ENCODE results near the gene ZNF217. TPM values are rescaled to one million over a fixed set of nuclear protein-coding genes. Genes with fewer than 3 reads are reported as not detected.
"Not testable (repeated sequence)": the region's sequence is repeated elsewhere in the genome, so short reads cannot be mapped to it uniquely, and the experiment has no call there.

Gene ZNF217
- total and polyA plus RNA-seq, 2 donors: 21.4 to 30.2 TPM

DNA sequence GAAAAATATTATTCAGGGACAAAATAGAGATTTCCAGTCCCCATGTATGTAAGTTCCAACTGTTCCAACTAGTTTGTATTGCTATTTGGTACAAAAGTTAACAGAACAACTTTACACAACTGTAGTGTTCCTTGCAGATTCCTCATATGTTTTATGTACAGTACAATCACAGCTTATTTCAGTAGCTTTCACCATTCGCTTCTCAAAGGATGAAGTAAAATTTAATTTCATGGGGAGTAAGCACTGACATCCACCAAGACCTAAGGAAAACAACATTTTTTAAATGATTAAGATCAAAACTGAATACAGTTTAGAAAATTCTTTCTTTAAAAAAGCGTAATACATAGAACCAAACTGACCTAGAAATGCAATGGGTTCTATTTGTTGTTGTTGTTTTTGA is 24.6 kb downstream of the ZNF217 start:
- WGBS: 97% methylated on average over 2 of the region's 2 CpGs
- Histone ChIP-seq H3K36me3 (ENCODE audit: insufficient read depth) (peaks cover 4% of the 10 kb centered on the region), H3K4me3 (ENCODE audit: low read depth, low read length) (no peak overlapping the region)

DNA sequence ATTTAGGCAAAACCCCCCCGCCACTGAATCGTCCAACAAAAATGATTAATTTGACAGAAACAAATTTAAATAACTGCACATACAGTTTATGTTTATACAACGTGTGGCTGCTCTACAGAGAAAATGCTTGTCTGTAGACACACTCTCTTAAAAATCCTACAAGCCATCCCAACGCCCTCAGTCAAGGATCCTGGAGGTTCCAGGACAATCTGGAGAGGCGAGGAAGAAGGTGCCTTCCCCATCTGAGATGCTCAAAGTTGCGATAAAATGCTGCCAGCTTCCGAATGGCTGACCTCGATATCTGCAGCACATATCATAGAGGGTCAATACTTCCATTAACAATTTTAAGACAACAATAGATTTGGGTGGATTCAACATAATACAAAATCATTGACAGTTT is 25.3 kb downstream of the ZNF217 start:
- no peak for DNase-seq (ENCODE audit: extremely low spot score)
- Histone ChIP-seq H3K27ac (ENCODE audit: low read depth) (no peak overlapping the region), H3K4me3 (ENCODE audit: low read depth, low read length) (no peak overlapping the region), H3K36me3 (ENCODE audit: insufficient read depth) (peaks cover 4% of the 10 kb centered on the region), H3K4me1 (ENCODE audit: insufficient read depth) (no peaks in the 10 kb centered on the region)
- WGBS: 87% methylated on average over 8 of the region's 8 CpGs

More for the DNA sequence above, 24.6 kb downstream of the ZNF217 start:
- Histone ChIP-seq H3K27ac (ENCODE audit: low read depth) (no peak overlapping the region), H3K4me1 (ENCODE audit: insufficient read depth) (no peaks in the 10 kb centered on the region)
- DNase-seq (ENCODE audit: extremely low spot score): no peak

DNA sequence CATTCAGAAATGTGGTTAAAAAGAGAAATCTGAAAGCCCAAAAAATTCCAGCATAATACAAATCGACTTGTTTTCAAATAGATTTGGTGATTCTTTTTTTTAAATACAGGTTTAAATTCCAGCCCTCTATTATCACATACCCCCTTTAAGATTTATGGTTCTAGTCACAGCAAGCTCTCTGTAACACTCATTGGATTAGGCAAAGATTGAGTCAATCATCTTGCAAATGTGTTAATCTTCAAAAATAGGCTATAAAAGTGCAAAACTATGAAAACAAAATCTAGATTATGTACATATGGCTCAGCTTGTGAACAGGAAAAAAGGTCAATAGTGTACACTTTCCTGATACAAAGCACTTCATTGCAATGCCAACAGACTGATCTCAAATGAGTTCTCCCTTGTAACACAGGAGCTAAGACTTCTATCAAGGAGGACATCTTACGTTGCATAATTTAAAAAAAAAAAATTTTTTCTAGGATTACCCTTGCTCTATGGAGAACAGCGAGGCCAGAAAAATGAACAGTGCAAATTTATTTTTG is 26.2 kb downstream of the ZNF217 start:
- H3K4me1 ChIP-seq (ENCODE audit: insufficient read depth): no peaks in the 10 kb centered on the region
- H3K36me3 ChIP-seq (ENCODE audit: insufficient read depth): peaks cover 4% of the 10 kb centered on the region
- H3K4me3 ChIP-seq (ENCODE audit: low read depth, low read length): no peak overlapping the region
- no peak for DNase-seq (ENCODE audit: extremely low spot score)
- H3K27ac ChIP-seq (ENCODE audit: low read depth): no peak overlapping the region
- 64% methylated on average over 3 of the region's 3 CpGs for WGBS

DNA sequence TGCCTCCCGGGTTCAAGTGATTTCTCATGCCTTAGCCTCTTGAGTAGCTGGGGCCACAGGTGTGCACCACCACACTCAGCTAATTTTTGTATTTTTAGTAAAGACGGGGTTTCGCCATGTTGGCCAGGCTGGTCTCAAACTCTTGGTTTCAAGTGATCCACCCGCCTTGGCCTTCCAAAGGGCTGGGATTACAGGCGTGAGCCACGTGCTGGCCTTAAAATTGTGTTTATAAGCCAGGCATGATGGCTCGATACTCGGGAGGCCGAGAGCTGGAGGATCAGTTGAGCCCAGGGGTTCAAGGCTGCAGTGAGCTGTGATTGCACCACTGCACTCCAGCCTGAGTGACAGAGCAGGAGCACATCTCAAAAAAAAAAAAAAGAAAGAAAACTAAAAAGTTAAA is 27.0 kb downstream of the ZNF217 start:
- H3K36me3 ChIP-seq (ENCODE audit: insufficient read depth); H3K27ac ChIP-seq (ENCODE audit: low read depth); DNase-seq (ENCODE audit: extremely low spot score); H3K4me3 ChIP-seq (ENCODE audit: low read depth, low read length); H3K4me1 ChIP-seq (ENCODE audit: insufficient read depth): not testable (repeated sequence)
- WGBS: 91% methylated on average over 9 of the region's 9 CpGs

DNA sequence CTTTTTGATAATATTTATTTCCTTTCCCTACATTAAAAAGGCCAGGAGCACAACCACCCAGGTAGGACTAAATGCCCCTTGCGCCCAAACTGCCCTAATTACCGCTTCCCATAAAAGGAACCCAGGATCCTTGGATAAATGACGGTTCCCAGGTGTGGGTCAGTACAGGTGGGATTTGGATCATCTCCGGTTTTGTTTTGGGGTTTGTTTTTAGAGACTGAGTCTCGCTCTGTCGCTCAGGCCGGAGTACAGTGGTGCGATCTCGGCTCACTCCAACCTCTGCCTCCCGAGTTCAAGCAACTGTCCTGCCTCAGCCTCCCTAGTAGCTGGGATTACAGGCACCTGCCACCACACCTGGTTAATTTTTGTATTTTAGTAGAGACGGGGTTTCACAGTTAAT is 28.4 kb downstream of the ZNF217 start:
- Histone ChIP-seq H3K4me1 (ENCODE audit: insufficient read depth) (no peaks in the 10 kb centered on the region), H3K36me3 (ENCODE audit: insufficient read depth) (peaks cover 4% of the 10 kb centered on the region), H3K27ac (ENCODE audit: low read depth) (no peak overlapping the region), H3K4me3 (ENCODE audit: low read depth, low read length) (no peak overlapping the region)
- 96% methylated on average over 11 of the region's 11 CpGs for WGBS
- no peak for DNase-seq (ENCODE audit: extremely low spot score)

DNA sequence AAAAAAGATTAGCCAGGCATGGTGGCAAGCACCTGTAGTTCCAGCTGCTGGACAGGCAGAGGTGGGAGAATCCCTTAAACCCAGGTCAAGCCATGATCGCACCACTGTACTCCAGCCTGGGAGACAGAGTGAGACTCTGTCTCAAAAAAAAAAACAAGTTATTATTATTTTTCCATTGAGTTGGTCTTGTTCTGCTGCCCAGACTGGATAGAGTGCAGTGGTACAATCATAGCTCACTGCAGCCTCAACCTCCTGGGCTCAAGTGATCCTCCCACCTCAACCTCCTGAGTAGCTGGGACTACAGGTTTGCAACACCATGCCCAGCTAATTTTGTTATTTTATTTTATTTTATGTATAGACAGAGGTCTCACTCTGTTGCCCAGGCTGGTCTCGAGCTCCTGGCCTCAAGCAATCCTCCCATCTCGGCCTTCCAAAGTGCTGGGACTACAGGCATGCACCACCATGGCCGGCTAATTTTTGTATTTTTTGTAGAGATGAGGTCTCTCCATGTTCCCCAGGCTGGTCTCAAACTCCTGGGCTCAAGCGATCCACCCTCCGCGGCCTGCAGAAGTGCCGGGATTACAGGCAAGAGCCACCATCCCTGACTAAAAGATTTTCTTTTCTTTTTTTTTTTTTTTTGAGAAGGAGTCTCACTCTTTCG is 31.4 kb downstream of the ZNF217 start:
- not testable (repeated sequence) for H3K4me1 ChIP-seq (ENCODE audit: insufficient read depth); H3K36me3 ChIP-seq (ENCODE audit: insufficient read depth); DNase-seq (ENCODE audit: extremely low spot score); H3K27ac ChIP-seq (ENCODE audit: low read depth); H3K4me3 ChIP-seq (ENCODE audit: low read depth, low read length)
- WGBS: 96% methylated on average over 9 of the region's 9 CpGs

DNA sequence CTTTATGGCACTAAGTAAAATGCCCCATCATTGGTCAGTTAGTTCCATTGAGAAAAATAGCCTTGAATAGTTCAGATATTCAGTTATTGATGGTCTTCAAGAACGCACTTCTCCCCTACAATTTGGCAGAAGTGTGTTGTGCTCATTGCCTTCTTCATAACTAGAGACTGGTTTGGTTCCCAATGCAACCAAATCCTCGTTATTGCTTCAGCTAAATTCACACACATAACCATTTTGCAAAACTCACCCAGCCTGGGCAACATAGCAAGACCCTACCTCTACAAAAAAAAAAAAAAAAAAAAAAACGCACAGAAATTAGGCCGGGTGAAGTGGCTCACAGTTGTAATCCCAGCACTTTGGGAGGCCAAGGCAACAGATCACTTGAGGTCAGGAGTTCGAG is 32.1 kb downstream of the ZNF217 start:
- no peak for DNase-seq (ENCODE audit: extremely low spot score)
- H3K4me3 ChIP-seq (ENCODE audit: low read depth, low read length): no peak overlapping the region
- H3K36me3 ChIP-seq (ENCODE audit: insufficient read depth): peaks cover 4% of the 10 kb centered on the region
- 96% methylated on average over 5 of the region's 5 CpGs for WGBS
- H3K27ac ChIP-seq (ENCODE audit: low read depth): no peak overlapping the region
- H3K4me1 ChIP-seq (ENCODE audit: insufficient read depth): no peaks in the 10 kb centered on the region

DNA sequence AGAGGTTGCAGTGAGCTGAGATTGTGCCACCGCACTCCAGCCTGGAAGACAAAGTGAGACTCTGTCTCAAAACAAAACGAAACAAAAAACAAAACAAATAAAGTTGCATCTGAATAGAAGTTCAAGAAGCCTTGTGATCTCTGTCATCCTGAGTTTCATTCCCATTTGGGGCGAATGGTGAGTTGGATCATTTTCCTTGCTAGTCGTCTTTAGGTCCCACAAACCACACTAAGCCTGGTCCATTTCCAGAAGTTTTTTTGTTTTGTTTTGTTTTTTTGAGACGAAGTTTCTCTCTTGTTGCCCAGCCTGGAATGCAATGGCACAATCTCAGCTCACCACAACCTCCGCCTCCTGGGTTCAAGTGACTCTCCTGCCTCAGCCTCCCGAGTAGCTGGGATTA is 33.8 kb downstream of the ZNF217 start:
- WGBS: 95% methylated on average over 7 of the region's 7 CpGs
- Histone ChIP-seq H3K4me3 (ENCODE audit: low read depth, low read length) (no peak overlapping the region), H3K4me1 (ENCODE audit: insufficient read depth) (no peaks in the 10 kb centered on the region), H3K27ac (ENCODE audit: low read depth) (no peak overlapping the region), H3K36me3 (ENCODE audit: insufficient read depth) (peaks cover 1% of the 10 kb centered on the region)
- no peak for DNase-seq (ENCODE audit: extremely low spot score)

DNA sequence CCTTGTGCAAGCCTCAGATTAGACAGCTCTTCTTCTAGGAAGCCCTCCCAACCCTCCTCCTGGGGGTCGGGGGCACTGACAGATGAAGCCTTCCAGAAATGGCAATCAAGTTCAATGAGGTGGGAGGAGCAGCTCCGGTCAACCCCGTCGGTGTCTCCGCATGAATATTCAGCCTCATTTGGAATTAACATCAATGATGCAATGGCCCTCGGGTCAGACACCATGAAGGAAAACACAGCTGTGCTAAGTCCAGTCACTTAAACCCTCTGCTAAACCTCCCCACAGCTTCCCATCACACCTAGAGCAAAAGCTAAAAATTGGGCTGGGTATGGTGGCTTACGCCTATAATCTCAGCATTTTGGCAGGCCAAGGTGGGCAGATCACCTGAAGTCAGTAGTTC is 36.5 kb downstream of the ZNF217 start:
- Histone ChIP-seq H3K27ac (ENCODE audit: low read depth) (no peak overlapping the region), H3K4me1 (ENCODE audit: insufficient read depth) (no peaks in the 10 kb centered on the region), H3K36me3 (ENCODE audit: insufficient read depth) (peaks cover 1% of the 10 kb centered on the region), H3K4me3 (ENCODE audit: low read depth, low read length) (no peak overlapping the region)
- WGBS: 71% methylated on average over 7 of the region's 7 CpGs
- no peak for DNase-seq (ENCODE audit: extremely low spot score)

DNA sequence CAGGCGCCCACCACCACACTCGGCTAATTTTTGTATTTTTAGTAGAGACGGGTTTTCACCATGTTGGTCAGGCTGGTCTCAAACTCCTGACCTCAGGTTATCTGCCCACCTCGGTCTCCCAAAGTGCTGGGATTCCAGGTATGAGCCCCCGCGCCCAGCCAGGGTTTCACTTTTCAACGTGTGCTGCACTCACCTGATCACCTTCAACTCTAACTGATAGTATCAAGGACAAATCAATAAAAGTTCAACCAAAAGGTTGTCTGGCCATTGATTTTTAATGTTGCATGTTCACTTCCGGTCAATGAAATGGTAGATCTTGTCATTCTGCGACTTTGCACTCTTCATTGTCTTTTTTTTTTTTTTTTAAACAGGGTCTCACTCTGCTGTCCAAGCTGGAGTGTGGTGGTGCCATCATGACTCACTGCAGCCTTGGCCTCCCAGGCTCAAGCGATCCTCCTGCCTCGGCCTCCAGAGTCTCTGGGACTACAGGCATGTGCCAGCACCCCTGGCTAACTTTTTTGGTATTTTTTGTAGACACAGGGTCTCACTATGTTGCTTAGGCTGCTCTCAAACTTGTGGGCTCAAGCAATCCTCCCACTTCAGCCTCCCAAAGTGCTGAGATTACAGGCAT is 37.3 kb downstream of the ZNF217 start:
- 96% methylated on average over 11 of the region's 11 CpGs for WGBS
- no peak overlapping the region for H3K4me3 ChIP-seq (ENCODE audit: low read depth, low read length)
- no peaks in the 10 kb centered on the region for H3K4me1 ChIP-seq (ENCODE audit: insufficient read depth)
- no peak for DNase-seq (ENCODE audit: extremely low spot score)
- no peak overlapping the region for H3K27ac ChIP-seq (ENCODE audit: low read depth)
- peaks cover 1% of the 10 kb centered on the region for H3K36me3 ChIP-seq (ENCODE audit: insufficient read depth)

DNA sequence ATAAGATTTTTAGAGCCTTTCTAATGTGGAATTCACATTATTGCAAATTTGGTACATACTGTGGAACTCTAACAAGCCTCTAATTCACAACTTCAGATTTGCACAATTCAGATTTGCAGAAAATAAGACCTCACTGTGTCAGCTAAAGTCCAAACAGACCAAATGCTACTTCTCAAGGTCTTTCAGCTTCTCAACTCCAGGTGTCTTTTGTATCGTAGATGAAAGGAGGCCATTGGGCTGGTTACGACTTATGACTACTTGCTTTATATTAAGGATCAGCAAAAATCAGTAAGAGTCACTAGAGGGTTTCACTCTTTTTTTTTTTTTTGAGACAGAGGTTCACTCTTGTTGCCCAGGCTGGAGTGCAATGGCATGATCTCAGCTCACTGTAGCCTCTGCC is 37.8 kb downstream of the ZNF217 start:
- H3K36me3 ChIP-seq (ENCODE audit: insufficient read depth): peaks cover 1% of the 10 kb centered on the region
- 80% methylated on average over 2 of the region's 2 CpGs for WGBS
- no peak overlapping the region for H3K4me3 ChIP-seq (ENCODE audit: low read depth, low read length)
- no peak for DNase-seq (ENCODE audit: extremely low spot score)
- no peaks in the 10 kb centered on the region for H3K4me1 ChIP-seq (ENCODE audit: insufficient read depth)
- no peak overlapping the region for H3K27ac ChIP-seq (ENCODE audit: low read depth)

DNA sequence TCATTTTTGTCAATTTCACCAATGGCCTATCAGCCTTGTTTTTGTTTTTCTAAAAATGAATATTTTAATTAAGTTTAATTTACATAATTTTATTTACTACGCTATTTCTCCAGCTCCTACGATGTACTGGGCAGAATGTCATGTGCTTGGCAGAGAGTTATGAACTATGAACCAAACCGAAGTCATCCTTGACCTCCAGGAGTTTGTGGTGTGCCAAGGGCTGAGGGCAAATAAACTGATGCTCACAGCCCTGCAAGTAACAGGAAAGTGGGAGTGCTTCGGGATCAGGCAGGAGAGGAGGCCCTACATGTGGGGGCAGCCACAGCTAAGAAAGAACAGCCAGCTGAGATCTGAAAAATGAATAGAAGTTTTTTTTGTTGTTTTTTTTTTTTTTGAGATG is 38.6 kb downstream of the ZNF217 start:
- 88% methylated on average over 4 of the region's 4 CpGs for WGBS
- H3K27ac ChIP-seq (ENCODE audit: low read depth): no peak overlapping the region
- no peaks in the 10 kb centered on the region for H3K4me1 ChIP-seq (ENCODE audit: insufficient read depth)
- no peak overlapping the region for H3K4me3 ChIP-seq (ENCODE audit: low read depth, low read length)
- no peak for DNase-seq (ENCODE audit: extremely low spot score)
- peaks cover 1% of the 10 kb centered on the region for H3K36me3 ChIP-seq (ENCODE audit: insufficient read depth)

DNA sequence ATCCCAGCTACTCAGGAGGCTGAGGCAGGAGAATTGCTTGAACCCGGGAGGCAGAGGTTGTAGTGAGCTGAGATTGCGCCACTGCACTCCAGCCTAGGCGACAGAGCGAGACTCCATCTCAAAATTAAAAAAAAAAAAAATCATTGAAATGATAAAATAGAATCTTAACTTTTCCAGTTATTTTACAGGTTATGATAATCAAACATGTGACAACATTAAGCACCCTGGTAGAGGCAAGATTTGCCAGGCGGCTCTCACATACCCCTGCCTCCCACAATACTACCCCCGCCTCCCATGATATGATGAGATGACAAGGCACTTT is 41.1 kb downstream of the ZNF217 start:
- WGBS: 95% methylated on average over 6 of the region's 6 CpGs
- not testable (repeated sequence) for H3K36me3 ChIP-seq (ENCODE audit: insufficient read depth); H3K4me1 ChIP-seq (ENCODE audit: insufficient read depth); H3K27ac ChIP-seq (ENCODE audit: low read depth); DNase-seq (ENCODE audit: extremely low spot score); H3K4me3 ChIP-seq (ENCODE audit: low read depth, low read length)

DNA sequence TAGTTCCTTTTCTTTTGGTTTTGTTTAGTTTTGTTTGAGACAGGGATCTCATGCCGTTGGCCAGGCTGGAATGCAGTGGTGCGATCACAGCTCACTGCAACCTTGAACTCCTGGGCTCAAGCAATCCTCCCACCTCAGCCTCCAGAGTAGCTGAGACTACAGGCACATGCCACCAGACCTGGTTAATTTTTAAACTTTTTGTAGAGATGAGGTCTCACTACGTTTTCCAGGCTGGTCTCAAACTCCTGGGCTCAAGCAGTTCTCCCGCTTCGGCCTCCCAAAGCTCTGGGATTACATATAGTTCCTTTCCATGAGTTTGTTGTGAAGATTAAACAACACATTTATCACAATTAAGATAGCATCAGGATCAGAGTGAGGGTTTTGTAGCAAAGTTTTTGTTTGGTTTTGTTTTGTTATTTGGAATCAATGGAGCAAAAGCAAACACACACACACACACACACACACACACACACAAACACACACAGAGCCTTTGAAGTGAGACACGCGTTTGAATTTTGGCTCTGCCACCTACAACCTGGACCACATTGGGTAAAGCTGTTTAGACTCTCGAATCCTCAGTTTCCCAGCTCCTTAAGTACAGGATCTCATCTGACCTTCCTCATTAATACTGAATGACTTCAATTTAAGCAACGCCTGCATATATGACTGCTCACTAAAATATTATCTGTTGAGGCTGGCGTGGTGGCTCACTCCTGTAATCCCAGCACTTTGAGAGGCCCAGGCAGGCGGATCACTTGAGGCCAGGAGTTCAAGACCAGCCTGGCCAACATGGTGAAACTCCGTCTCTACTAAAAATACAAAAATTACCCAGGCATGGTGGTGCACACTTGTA is 41.7 kb downstream of the ZNF217 start:
- H3K27ac ChIP-seq (ENCODE audit: low read depth); H3K4me1 ChIP-seq (ENCODE audit: insufficient read depth); DNase-seq (ENCODE audit: extremely low spot score); H3K36me3 ChIP-seq (ENCODE audit: insufficient read depth); H3K4me3 ChIP-seq (ENCODE audit: low read depth, low read length): not testable (repeated sequence)
- 85% methylated on average over 12 of the region's 12 CpGs for WGBS

Data from urinary bladder (tissue), 4 donors.